ENCODE results near the gene TSPAN15. TPM values are rescaled to one million over a fixed set of nuclear protein-coding genes. Genes with fewer than 3 reads are reported as not detected.

Gene TSPAN15
- total RNA-seq, 1 experiment from 2014 or later, result 5.0 TPM

DNA sequence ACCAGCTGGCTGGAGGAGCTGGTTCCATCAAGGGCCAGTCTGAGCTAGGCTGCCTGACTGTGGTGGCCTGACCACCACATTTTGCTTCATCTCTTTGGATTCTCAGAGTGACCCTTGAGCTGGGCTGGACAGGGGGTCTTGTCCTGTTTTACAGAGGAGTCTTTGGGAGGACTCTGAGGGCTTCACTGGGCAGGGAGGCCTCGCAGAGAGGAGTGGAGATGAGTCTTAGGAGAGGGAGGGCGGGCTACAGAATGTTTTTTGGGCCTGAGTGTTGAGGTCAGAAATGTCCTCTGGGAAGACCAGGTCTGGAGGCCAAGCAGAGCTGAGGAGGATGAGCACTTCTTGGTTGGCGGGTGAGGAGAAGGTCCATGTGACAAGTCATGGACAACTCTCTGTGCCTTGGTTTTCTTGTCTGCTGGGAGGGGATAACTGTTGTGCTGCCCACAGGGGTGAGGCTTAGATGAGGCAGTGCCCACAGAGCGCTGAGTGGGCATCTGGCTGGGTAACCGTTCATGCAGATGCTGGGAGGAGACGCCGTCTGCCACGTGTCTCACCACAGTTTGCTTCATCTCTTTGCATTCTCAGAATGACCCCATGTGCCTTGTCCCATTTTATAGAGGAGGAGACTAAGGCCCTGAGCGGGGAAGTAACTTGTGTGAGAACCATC is 9.4 kb downstream of the TSPAN15 start:
- DNase-seq, result no peak
- H3K4me3 ChIP-seq (ENCODE audit: insufficient read depth, low read depth, low read length), result no peak overlapping the region
- no peaks in the 10 kb centered on the region for H3K36me3 ChIP-seq (replicated peaks; ENCODE audit: control insufficient read depth, insufficient read depth, low read length)
- no peaks in the 10 kb centered on the region for H3K27me3 ChIP-seq (ENCODE audit: control insufficient read depth, insufficient read depth, low read length)

DNA sequence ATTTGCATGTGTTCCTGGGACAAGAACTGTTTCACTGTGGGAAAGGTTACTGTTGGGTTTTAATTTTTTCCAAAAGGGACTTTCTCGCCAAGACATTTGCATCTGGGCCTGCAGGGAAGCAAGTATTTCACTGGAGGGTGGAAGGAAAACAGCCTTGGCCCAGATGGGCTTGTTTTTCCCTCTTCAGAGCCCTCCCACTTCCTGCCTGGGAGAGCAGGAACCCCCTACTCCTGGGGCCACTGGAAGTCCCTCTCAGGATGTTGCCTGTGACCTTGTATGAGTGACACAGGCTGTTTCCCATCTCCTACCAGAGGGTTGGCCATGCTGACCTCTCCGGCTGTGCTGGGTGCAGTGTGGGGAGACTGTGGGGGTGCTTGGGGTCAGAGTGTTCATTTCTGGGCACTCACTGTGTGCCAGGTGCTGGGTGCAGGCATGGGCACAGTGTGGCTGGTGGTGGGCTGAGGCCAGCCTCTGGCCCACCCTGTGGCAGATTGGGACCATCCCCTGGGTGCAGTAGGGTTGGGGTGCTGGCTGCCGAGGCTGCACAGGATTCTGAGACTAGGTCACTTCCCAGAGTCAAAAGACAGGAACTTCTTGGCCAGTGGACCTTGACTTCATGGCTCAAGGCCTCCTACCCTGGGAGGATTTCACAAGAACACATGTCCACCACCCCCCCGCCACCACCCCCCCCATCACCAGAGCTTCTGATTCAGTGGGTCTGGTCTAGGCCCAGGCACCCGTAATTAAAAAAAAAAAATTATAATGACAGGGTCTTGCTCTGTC is 10.2 kb downstream of the TSPAN15 start:
- Histone ChIP-seq H3K27me3 (ENCODE audit: control insufficient read depth, insufficient read depth, low read length) (no peaks in the 10 kb centered on the region), H3K36me3 (replicated peaks; ENCODE audit: control insufficient read depth, insufficient read depth, low read length) (no peaks in the 10 kb centered on the region), H3K4me3 (ENCODE audit: insufficient read depth, low read depth, low read length) (no peak overlapping the region)
- DNase-seq, result no peak

DNA sequence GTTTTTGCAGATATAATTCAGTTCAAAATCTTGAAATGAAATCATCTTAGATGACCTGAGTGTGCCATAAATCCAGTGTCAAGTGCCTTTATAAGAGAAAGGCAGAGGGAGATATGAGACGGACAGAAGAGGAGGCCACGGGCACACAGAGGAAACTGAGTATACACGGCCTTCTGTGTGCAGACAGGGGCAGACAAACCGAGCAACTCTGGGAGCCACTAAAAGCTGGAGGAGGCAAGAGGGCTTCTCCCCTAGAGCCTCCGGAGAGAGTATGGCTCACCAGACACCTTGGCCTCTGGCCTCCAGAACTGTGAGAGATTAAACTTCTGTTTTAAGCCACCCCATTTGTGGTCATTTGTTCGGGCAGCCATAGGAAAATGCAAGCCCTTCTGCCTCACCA is 12.6 kb downstream of the TSPAN15 start:
- Histone ChIP-seq H3K36me3 (replicated peaks; ENCODE audit: control insufficient read depth, insufficient read depth, low read length) (no peaks in the 10 kb centered on the region), H3K4me3 (ENCODE audit: insufficient read depth, low read depth, low read length) (no peak overlapping the region), H3K27me3 (ENCODE audit: control insufficient read depth, insufficient read depth, low read length) (no peaks in the 10 kb centered on the region)
- DNase-seq, result no peak

DNA sequence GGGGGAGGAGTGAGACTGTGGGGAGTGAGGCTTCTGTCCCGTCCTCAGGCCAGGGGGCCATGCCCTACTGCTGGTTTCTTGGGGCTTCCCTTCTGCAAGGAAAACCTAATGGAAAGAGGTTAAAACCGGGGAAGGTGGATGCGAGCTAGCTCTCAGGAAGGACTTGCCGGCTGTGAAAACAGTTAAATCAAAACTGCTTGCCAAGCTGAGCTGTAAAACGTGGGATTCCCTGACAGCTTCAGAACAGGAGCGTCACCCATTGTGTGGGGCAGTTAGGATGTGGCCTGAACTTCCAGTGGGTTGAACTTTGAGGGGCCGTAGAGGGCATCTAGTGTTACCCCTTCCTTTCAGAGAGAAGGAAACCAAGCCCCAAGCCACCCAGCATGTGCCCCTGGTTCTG is 13.1 kb downstream of the TSPAN15 start:
- DNase-seq, result no peak
- Histone ChIP-seq H3K4me3 (ENCODE audit: insufficient read depth, low read depth, low read length) (no peak overlapping the region), H3K27me3 (ENCODE audit: control insufficient read depth, insufficient read depth, low read length) (no peaks in the 10 kb centered on the region), H3K36me3 (replicated peaks; ENCODE audit: control insufficient read depth, insufficient read depth, low read length) (no peaks in the 10 kb centered on the region)

DNA sequence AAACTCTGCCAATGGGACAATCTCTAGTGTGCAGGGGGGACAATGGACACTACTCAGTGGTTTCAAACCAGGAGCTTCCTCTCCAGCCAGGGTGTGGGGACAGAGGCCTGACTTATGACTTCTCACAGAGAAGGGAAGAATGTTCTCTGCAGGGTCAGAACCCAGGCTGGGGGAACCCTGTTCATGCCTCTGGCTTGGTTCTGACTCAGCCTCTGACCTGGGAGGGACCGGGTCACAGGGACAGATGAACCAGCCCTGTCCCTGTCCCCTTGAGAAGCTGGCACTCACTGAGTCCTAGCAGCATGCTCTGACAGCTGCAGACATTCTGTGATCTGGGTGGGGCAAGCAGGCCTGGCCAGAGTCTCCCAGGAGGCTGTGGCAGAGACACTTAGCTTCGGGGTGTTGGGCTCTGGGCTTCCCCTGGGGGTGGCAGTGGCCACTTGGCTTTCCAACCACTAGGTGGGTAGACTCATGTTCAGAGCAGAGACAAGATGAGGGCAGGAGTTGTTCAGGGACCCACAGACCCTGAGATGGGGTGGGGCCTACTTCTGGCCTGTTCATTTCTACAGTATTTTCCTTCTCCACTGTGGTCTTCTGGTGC is 13.6 kb downstream of the TSPAN15 start:
- Histone ChIP-seq H3K27me3 (ENCODE audit: control insufficient read depth, insufficient read depth, low read length) (no peaks in the 10 kb centered on the region), H3K4me3 (ENCODE audit: insufficient read depth, low read depth, low read length) (no peak overlapping the region), H3K36me3 (replicated peaks; ENCODE audit: control insufficient read depth, insufficient read depth, low read length) (no peaks in the 10 kb centered on the region)
- DNase-seq, result no peak

DNA sequence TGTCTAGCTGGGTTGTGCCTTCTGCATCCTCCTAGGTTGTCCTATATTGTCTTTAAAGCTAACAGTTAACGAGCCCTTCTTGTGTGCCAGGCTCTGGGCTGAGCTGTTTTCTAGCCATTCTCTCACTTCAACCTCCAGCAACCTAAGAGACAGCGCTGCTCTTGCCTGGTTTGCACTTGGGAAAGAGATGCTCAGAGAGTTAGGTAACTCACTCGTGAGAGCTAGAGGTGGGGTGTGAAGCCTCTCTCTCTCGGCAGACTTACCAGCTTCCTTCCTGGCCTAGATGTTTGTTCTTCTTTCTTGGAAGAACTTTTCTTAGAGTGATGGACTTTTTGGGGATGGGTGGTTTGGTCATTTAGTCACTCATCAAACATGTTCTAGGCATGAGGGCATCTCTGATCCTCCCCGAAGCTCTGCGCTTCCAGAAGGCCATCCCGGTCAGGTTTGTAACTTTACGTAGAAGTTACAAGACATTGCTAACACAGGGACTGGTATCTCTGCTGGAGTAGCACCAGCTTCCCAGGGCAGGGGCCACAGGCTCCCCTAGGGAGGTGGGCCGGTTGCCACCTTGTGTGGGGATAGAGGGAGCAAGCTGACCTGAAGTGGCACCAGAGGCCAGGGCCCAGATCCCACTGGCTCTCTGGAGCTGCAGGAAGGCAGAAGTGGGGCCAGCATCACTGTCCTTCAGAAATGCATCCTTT is 14.3 kb downstream of the TSPAN15 start:
- Histone ChIP-seq H3K27me3 (ENCODE audit: control insufficient read depth, insufficient read depth, low read length) (no peaks in the 10 kb centered on the region), H3K4me3 (ENCODE audit: insufficient read depth, low read depth, low read length) (no peak overlapping the region), H3K36me3 (replicated peaks; ENCODE audit: control insufficient read depth, insufficient read depth, low read length) (no peaks in the 10 kb centered on the region)
- no peak for DNase-seq

DNA sequence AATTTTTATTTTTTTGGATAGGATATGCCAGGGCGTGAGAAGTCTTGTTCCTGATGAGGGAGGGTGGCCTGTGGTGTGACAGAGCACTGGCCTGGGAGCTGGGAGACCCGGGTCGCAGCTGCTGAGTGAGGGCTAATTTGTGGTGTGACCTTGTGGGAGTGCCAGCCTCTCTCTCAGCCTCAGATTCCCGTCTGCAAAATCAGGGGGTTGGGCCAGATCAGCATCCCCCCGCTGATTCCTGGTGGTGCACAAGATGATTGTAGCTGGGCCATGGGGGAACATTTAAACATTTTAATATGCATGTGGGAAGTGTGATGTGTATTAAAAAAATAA is 14.9 kb downstream of the TSPAN15 start:
- H3K4me3 ChIP-seq (ENCODE audit: insufficient read depth, low read depth, low read length), result no peak overlapping the region
- no peaks in the 10 kb centered on the region for H3K27me3 ChIP-seq (ENCODE audit: control insufficient read depth, insufficient read depth, low read length)
- H3K36me3 ChIP-seq (replicated peaks; ENCODE audit: control insufficient read depth, insufficient read depth, low read length), result no peaks in the 10 kb centered on the region
- no peak for DNase-seq

DNA sequence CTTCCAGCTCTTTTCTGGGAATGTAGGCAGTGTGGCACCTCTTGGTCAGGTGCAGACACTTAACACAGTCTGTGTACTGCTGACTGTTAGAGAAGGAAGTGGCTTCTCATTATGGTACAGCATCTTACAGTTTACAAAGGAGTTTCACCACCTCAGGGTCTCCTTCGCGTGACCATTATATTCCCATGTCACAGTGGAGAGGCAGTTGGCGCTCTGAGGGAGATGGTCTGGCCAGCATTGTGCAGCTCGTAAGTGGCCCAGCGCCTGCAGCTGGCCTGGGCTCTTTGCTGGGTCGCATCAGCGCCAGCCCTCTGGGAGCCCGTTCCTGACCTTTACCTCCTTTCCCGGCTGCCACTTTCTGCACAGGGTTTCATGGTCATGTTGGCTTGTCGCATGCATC is 15.4 kb downstream of the TSPAN15 start:
- H3K4me3 ChIP-seq (ENCODE audit: insufficient read depth, low read depth, low read length), result no peak overlapping the region
- DNase-seq, result no peak
- H3K36me3 ChIP-seq (replicated peaks; ENCODE audit: control insufficient read depth, insufficient read depth, low read length), result no peaks in the 10 kb centered on the region
- no peaks in the 10 kb centered on the region for H3K27me3 ChIP-seq (ENCODE audit: control insufficient read depth, insufficient read depth, low read length)

DNA sequence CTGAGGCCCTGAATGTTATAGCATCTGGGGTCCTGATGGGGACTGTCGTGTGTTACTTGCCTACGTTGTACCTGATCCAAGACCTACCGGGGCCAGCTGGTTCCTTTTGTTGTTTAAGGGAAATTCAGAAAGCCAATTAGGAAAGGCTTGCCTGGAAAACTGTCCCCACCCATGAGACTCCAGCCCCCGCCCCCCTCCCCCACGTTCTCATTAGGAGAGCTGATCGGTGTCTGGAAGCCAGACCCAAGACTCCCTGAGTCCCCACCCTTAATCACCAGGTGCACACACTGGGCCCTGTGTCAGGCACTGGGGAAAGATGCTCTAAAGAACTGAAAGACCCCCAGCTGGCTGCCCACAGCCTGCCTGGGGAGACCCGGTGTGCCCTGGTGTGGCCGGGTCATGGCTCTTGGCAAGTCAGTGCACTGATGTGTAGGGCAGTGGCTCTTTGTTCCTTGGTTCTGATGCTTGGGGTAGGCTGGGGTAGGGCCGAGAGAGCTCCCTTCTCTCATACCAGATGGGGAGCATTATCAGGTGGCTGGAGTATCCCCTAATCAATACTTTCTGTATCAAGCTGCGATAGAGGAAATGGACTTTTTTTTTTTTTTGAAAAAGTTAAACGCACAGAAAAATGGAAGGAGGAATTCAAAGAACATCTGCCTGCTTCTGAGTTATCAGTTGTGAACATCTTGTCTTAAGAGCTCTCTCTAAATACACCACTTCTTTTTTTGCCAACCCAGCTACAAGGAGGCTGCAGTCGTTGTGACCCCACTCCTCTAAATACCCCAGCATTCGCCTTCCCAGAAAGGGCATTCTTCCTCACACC is 16.9 kb downstream of the TSPAN15 start:
- H3K4me3 ChIP-seq (ENCODE audit: insufficient read depth, low read depth, low read length), result no peak overlapping the region
- 0 out of 2 replicates have a peak, but pooled peaks cover 1% of the 10 kb centered on the region for H3K27me3 ChIP-seq (ENCODE audit: control insufficient read depth, insufficient read depth, low read length)
- H3K36me3 ChIP-seq (replicated peaks; ENCODE audit: control insufficient read depth, insufficient read depth, low read length), result no peaks in the 10 kb centered on the region
- no peak for DNase-seq

DNA sequence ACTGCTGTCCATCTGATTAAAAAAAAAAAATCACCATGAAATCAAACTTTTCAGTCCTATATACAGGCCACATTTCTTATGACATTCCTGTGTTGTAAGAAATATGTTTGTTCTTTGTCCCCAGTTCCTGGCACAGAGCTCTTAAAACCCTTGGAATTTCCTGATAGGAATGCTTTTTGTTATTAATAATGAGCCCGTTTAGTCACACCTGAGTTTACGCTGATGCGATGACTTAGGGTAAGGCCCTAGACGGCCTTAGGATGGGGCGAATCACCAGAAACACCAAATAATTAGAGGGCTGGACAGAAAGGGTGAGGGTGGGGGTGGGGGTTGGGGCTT is 17.5 kb downstream of the TSPAN15 start:
- no peak for DNase-seq
- no peaks in the 10 kb centered on the region for H3K36me3 ChIP-seq (replicated peaks; ENCODE audit: control insufficient read depth, insufficient read depth, low read length)

DNA sequence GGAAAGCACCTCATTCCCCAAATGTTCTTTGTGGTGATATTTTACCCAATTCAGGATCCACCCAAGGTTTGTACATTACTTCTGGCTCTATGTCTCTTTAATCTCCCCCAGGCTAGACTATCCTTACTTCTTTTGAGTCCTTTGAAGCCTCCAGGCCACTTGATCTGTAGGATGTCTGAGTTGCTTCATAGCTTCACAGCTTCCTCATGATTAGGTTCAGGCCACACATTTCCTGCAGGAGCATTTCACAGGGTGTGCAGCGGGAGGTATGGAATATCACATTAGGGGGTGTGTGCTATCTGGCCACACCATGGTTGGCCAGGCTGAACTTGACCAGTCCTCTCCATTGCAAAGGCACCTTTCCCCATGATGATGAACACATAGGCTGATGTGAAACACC is 18.7 kb downstream of the TSPAN15 start:
- Histone ChIP-seq H3K4me3 (ENCODE audit: insufficient read depth, low read depth, low read length) (no peak overlapping the region), H3K36me3 (replicated peaks; ENCODE audit: control insufficient read depth, insufficient read depth, low read length) (no peaks in the 10 kb centered on the region), H3K27me3 (ENCODE audit: control insufficient read depth, insufficient read depth, low read length) (peaks cover 1% of the 10 kb centered on the region; the same call in 1 of the 2 replicates)
- no peak for DNase-seq

More for the DNA sequence above, 17.5 kb downstream of the TSPAN15 start:
- Histone ChIP-seq H3K4me3 (ENCODE audit: insufficient read depth, low read depth, low read length) (no peak overlapping the region), H3K27me3 (ENCODE audit: control insufficient read depth, insufficient read depth, low read length) (0 out of 2 replicates have a peak, but pooled peaks cover 1% of the 10 kb centered on the region)

DNA sequence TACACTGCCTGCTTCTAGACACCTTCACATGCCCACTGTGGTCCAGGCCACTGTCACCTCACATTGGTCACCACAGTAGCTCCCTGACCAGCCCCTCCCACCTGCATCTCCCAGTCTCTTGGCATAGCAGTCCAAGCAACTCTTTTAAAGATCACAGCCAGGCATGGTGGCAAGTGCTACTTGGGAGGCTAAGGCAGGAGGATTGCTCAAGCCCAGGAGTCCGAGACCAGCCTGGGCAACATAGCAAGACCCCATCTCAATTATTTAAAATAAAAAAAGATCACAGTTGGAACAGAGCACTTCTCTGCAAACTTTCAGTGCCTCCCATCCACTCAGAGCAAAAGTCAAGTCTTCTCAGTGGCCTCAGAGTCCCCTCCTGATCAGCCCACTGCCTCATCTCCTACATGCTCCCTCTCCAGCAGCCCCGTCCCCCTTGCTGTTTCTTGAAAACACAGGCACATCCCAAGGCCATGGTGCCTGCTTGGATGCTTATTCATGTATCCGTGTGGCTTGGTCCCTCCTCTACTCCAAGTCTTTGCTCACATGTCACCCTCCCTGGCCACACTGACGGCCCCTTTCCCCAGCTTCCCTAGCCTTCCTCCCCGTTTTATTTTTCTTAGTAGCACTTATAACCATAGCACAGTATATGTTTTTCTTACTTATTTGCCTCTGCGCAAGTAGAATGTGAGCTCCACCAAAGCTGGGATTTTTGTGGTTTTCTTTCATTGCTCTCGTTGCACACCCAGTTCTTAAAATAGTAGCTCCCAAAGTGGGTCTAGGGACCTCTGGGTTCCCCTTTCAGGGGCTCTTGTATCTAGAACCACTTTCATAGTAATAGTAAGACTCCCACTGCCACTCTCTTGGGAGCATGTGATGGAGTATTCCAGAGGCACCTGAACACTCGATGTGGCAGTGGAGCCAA is 19.5 kb downstream of the TSPAN15 start:
- H3K27me3 ChIP-seq (ENCODE audit: control insufficient read depth, insufficient read depth, low read length), result peaks cover 1% of the 10 kb centered on the region; the same call in 1 of the 2 replicates
- no peaks in the 10 kb centered on the region for H3K36me3 ChIP-seq (replicated peaks; ENCODE audit: control insufficient read depth, insufficient read depth, low read length)
- H3K4me3 ChIP-seq (ENCODE audit: insufficient read depth, low read depth, low read length), result no peak overlapping the region
- DNase-seq, result no peak

DNA sequence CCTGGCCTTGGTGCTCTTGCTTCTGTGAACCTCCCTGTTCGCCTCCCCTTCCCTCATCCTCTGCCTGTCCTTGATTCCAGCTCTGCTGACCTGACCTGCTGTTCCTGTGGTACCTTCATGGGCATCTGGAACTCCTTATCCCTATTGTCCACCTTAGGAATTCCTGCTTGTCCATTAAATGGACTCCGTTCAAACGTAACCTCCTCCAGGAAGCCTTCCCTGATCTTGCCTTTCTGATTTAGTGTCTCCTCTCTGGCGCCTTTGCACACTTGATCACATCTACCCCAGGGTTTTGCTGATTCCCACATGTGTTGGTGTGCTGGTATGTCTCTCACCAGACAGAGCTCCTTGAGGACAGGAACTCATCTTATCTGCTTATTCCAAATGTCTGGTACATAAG is 20.9 kb downstream of the TSPAN15 start:
- Histone ChIP-seq H3K4me3 (ENCODE audit: insufficient read depth, low read depth, low read length) (no peak overlapping the region), H3K27me3 (ENCODE audit: control insufficient read depth, insufficient read depth, low read length) (peaks cover 1% of the 10 kb centered on the region; the same call in 1 of the 2 replicates), H3K36me3 (replicated peaks; ENCODE audit: control insufficient read depth, insufficient read depth, low read length) (no peaks in the 10 kb centered on the region)
- no peak for DNase-seq

Data from H7 (cell line).